ENCODE measurements around the gene PDS5A. TPM values are rescaled to one million over a fixed set of nuclear protein-coding genes. Genes with fewer than 3 reads are reported as not detected.
"Not testable (repeated sequence)": the region's sequence is repeated elsewhere in the genome, so short reads cannot be mapped to it uniquely, and the experiment has no call there.

The PDS5A gene, protein sequence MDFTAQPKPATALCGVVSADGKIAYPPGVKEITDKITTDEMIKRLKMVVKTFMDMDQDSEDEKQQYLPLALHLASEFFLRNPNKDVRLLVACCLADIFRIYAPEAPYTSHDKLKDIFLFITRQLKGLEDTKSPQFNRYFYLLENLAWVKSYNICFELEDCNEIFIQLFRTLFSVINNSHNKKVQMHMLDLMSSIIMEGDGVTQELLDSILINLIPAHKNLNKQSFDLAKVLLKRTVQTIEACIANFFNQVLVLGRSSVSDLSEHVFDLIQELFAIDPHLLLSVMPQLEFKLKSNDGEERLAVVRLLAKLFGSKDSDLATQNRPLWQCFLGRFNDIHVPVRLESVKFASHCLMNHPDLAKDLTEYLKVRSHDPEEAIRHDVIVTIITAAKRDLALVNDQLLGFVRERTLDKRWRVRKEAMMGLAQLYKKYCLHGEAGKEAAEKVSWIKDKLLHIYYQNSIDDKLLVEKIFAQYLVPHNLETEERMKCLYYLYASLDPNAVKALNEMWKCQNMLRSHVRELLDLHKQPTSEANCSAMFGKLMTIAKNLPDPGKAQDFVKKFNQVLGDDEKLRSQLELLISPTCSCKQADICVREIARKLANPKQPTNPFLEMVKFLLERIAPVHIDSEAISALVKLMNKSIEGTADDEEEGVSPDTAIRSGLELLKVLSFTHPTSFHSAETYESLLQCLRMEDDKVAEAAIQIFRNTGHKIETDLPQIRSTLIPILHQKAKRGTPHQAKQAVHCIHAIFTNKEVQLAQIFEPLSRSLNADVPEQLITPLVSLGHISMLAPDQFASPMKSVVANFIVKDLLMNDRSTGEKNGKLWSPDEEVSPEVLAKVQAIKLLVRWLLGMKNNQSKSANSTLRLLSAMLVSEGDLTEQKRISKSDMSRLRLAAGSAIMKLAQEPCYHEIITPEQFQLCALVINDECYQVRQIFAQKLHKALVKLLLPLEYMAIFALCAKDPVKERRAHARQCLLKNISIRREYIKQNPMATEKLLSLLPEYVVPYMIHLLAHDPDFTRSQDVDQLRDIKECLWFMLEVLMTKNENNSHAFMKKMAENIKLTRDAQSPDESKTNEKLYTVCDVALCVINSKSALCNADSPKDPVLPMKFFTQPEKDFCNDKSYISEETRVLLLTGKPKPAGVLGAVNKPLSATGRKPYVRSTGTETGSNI (N-terminal part only)
- 60.9 and 85.1 TPM in 2 replicates for total RNA-seq

DNA sequence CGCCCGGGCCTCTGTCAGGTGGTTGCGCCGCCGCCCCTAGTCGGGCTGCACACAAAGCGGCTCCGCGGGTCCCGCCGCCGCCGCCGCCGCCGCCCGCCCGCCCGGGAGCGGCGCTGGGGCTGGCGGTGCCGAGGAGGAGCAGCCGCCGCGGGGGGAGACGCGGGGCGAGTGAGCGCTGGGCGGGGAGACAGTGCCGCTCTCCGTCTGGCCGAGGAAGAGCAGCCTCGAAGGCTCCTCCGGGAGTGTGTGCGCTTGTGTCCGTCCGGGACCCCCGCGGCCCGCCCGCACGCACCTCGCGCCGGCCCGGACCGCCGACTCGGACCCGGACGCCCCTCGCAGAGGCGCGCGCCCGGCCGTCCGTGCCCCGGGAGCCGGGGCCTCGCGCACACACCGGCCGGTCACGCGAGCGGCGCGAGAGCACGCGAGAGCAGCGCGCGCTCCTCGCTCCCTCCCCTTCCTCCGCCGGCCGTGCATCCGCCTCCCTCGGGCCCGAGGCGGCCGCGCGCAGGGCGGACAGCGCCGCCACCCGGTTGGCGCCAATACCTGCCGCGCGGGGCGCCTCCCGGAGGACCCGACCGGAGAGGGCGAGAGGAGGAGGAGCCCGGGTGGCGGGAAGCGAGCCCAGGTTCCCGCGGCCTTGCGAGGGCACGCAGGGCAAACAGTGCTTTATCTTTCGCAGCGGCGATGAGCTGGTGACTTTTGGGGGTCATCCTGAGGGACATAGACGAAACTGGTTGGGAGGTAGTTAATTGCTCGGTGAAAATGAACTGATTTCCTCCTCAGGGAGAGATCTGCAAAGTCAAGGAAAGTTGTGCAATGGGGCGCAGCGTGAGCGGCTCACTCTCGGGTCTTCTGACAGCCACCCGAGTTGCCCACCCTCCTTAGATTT lies at the start of gene PDS5A:
Gene PDS5A, minus strand, starts transcription at position 423 of the 889 bp plus-strand sequence. CDS start 1,334 bp downstream, outside the sequence.
- peak; percentile 81 for TF ChIP-seq CTCF (IDR thresholded peaks at IDR 0.05; ENCODE audit: insufficient read depth, low read depth, low read length)
- peak; percentile 86 for DNase-seq (ENCODE audit: low read depth)
- peak within 1 kb of the TSS; percentile 92 for H3K4me3 ChIP-seq (ENCODE audit: low read depth, low read length)

DNA sequence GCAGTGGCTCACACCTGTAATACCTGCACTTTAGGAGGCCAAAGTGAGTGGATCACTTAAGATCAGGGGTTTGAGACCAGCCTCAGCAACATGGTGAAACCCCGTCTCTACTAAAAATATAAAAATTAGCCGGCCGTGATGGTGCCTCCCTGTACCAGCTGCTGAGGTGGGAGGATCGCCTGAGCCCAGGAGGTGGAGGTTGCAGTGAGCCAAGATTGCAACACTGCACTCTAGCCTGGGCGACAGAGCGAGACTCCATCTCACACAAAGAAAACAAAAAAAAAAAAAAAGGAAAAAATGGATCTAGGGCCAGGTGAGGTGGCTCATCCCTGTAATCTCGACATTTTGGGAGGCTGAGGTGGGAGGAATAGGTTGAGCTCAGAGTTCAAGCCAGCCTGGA lies 46.3 kb upstream of the PDS5A start:
- H3K4me3 ChIP-seq (ENCODE audit: low read depth, low read length); DNase-seq (ENCODE audit: low read depth): not testable (repeated sequence)

- not testable (repeated sequence) for H3K4me3 ChIP-seq (ENCODE audit: low read depth, low read length); DNase-seq (ENCODE audit: low read depth)
Observed at GRCh38 chr4:40021116-40021515, 43.4 kb upstream of the PDS5A start.

GRCh38 chr4:40020221-40020620 lies 42.5 kb upstream of the PDS5A start:
- no peak for TF ChIP-seq CTCF (IDR thresholded peaks at IDR 0.05; ENCODE audit: insufficient read depth, low read depth, low read length)
- no peak overlapping the region for H3K4me3 ChIP-seq (ENCODE audit: low read depth, low read length)
- DNase-seq (ENCODE audit: low read depth): no peak

- TF ChIP-seq CTCF (IDR thresholded peaks at IDR 0.05; ENCODE audit: insufficient read depth, low read depth, low read length): no peak
- no peak for DNase-seq (ENCODE audit: low read depth)
- no peak overlapping the region for H3K4me3 ChIP-seq (ENCODE audit: low read depth, low read length)
Observed at GRCh38 chr4:40016007-40016406, 38.3 kb upstream of the PDS5A start.

DNA sequence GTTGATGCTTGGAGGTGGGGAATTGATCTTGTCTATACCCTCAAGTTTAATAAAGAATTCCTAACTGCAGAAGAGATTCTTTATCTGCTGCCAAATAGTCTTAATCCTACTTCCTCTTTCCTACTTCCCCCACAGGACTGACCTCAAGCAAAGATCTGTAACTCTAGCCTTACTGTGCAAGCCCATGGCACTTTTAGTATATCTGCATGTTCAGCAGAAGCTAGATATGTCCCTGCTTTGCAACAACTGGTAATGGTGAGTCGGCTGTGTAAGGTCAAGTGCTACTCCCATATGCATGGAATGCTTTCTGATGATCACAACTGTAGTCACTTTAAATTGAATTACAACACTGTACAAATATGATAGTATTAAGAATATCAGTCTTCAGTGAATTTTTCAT lies 26.3 kb upstream of the PDS5A start:
- no peak overlapping the region for H3K4me3 ChIP-seq (ENCODE audit: low read depth, low read length)
- no peak for TF ChIP-seq CTCF (IDR thresholded peaks at IDR 0.05; ENCODE audit: insufficient read depth, low read depth, low read length)
- DNase-seq (ENCODE audit: low read depth): peak; percentile 8

DNA sequence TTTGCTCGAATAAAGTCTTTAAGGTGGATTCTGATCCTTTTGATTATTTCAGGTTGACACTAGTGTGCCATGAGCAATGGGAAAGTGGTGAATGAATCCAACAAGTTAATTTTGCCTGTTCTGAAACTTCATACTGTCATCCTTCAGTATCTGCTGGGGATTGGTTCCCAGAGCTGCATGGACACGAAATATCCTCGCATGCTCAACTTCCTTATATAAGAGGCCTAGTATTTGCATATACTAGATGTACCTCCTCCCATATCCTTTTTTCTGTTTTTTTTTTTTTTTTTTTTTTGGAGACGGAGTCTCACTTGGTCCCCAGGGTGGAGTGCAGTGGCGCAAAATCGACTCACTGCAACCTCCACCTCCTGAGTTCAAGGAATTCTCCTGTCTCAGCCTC lies 23.0 kb upstream of the PDS5A start:
- no peak overlapping the region for H3K4me3 ChIP-seq (ENCODE audit: low read depth, low read length)
- DNase-seq (ENCODE audit: low read depth): no peak
- TF ChIP-seq CTCF (IDR thresholded peaks at IDR 0.05; ENCODE audit: insufficient read depth, low read depth, low read length): no peak
